Type B pancreatic cell (in vitro differentiated cells): ENCODE results near the gene ILDR2. TPM values are rescaled to one million over a fixed set of nuclear protein-coding genes. Genes with fewer than 3 reads are reported as not detected.
A peak's percentile ranks its signal among the peaks of the same experiment; 100 is the strongest.

ENCODE experiments used
- DNase-seq: peaks from one replicate; pipeline ENCODE4 v3.0.0; 2021; ENCODE audit warnings: mixed read lengths; ENCODE audit not compliant: unreplicated experiment; ENCODE audit errors: extremely low spot score
- H3K27ac Mint-ChIP-seq: 2 replicates; pipeline ENCODE4 v1.8.0; 2021; ENCODE audit warnings: mild to moderate bottlenecking, mixed read lengths
- H3K27me3 Mint-ChIP-seq: 2 replicates; pipeline ENCODE4 v1.8.0; 2021; ENCODE audit warnings: mixed read lengths
- H3K36me3 Mint-ChIP-seq: 2 replicates; pipeline ENCODE4 v1.8.0; 2021; ENCODE audit warnings: mixed read lengths
- H3K4me1 Mint-ChIP-seq: one replicate; pipeline ENCODE4 v1.8.0; 2021; ENCODE audit warnings: mixed read lengths; ENCODE audit not compliant: unreplicated experiment
- H3K4me3 Mint-ChIP-seq: 2 replicates; pipeline ENCODE4 v1.8.0; 2021; ENCODE audit warnings: mild to moderate bottlenecking, mixed read lengths
- H3K9me3 Mint-ChIP-seq: 2 replicates; pipeline ENCODE4 v1.8.0; 2021; ENCODE audit warnings: mixed read lengths
- long read RNA-seq: library from polyadenylated mRNA; unstranded; transcript quantifications from one replicate; pipeline ENCODE4 v2.0.0, GENCODE V29; 2020
- total RNA-seq: library from RNA; stranded (reverse); gene quantifications from 2 replicates; pipeline ENCODE4 v1.2.1, GENCODE V29; 2021; ENCODE audit warnings: low replicate concordance
- TF ChIP-seq, protein P1 (sequence below): fragments of 200-600 bp; sonication (generic); conservative IDR thresholded peaks from 2 replicates; pipeline ENCODE4 v1.5.0; 2021; ENCODE audit warnings: antibody characterized with exemption, mild to moderate bottlenecking

The ILDR2 gene, protein sequence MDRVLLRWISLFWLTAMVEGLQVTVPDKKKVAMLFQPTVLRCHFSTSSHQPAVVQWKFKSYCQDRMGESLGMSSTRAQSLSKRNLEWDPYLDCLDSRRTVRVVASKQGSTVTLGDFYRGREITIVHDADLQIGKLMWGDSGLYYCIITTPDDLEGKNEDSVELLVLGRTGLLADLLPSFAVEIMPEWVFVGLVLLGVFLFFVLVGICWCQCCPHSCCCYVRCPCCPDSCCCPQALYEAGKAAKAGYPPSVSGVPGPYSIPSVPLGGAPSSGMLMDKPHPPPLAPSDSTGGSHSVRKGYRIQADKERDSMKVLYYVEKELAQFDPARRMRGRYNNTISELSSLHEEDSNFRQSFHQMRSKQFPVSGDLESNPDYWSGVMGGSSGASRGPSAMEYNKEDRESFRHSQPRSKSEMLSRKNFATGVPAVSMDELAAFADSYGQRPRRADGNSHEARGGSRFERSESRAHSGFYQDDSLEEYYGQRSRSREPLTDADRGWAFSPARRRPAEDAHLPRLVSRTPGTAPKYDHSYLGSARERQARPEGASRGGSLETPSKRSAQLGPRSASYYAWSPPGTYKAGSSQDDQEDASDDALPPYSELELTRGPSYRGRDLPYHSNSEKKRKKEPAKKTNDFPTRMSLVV
- total RNA-seq, result 0.24 and 48.7 TPM in 2 replicates
- long read RNA-seq, result 0 reads

DNA sequence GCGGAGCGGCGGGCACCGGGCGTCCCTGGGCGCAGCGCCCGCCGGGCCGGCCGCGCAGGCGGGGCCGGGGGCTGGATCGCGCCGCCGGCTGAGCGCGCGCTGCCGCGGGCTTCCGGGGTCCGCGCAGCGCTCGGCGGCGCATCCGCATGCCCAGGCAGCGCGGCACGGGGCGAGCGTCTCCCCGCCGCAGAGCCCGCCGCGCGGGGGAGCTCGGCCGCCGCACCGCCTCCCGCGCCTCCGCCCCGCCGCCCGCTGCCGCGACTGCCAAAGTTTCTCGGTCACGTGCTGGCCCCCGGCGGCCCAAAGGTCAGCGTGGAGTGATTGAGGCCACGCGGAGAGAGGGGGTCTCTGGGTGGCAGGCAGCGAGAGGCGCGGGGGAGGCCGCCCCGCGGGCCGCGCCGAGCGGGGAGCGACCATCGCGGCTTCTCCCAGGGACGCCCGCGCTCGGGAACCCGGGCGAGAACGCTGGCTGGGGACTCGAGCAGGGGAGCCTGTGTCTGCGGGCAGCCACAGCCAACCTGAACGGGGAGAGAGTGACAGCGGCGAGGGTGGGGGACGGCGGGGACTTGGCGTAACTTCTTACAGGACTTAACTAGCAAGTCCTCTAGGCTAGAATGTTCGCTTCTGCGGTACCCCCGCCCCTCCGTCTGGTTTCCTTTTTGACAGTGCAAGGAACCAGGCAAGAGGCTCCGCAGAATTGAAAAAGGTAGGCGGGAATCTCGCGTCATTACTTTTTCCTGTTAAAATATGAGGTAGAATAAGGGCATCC, at the start of gene ILDR2:
TSS of gene ILDR2 (minus strand) at position 180 of the 769 bp plus-strand sequence. CDS start 272 bp downstream, outside the sequence.
- TF ChIP-seq, protein P1, sequence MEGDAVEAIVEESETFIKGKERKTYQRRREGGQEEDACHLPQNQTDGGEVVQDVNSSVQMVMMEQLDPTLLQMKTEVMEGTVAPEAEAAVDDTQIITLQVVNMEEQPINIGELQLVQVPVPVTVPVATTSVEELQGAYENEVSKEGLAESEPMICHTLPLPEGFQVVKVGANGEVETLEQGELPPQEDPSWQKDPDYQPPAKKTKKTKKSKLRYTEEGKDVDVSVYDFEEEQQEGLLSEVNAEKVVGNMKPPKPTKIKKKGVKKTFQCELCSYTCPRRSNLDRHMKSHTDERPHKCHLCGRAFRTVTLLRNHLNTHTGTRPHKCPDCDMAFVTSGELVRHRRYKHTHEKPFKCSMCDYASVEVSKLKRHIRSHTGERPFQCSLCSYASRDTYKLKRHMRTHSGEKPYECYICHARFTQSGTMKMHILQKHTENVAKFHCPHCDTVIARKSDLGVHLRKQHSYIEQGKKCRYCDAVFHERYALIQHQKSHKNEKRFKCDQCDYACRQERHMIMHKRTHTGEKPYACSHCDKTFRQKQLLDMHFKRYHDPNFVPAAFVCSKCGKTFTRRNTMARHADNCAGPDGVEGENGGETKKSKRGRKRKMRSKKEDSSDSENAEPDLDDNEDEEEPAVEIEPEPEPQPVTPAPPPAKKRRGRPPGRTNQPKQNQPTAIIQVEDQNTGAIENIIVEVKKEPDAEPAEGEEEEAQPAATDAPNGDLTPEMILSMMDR, result no peak
- Mint-ChIP-seq H3K27me3 (peaks cover 83% of the 10 kb centered on the region), H3K27ac (peak within 1 kb of the TSS; percentile 19), H3K4me3 (peak within 1 kb of the TSS; percentile 84), H3K9me3 (no peaks in the 10 kb centered on the region), H3K4me1 (peaks cover 5% of the 10 kb centered on the region), H3K36me3 (no peaks in the 10 kb centered on the region)
- DNase-seq, result no peak

DNA sequence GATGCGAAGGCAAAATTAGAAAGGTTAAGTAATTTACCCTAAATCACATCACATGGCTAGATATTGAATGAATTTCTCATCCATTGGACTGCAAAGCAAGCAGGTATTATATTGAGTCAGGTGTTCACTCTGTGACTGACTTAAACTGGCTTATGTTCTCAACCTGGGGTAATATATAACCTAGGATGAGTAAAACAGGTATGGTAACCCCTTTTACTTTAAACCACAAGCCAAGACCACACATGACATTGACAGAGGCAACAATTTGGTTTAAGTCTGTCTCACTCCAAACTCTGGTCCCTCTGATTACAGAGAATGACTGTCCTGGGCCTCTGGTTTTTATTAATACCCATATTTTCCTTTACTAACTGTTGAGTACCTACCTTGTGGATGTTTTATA, 47.0 kb upstream of the ILDR2 start:
- H3K4me1 Mint-ChIP-seq, result no peaks in the 10 kb centered on the region
- H3K36me3 Mint-ChIP-seq, result no peaks in the 10 kb centered on the region
- no peak overlapping the region for H3K27ac Mint-ChIP-seq
- H3K9me3 Mint-ChIP-seq, result no peaks in the 10 kb centered on the region
- no peak for DNase-seq
- TF ChIP-seq, protein P1, result no peak
- H3K4me3 Mint-ChIP-seq, result no peak overlapping the region
- H3K27me3 Mint-ChIP-seq, result peaks cover 5% of the 10 kb centered on the region

DNA sequence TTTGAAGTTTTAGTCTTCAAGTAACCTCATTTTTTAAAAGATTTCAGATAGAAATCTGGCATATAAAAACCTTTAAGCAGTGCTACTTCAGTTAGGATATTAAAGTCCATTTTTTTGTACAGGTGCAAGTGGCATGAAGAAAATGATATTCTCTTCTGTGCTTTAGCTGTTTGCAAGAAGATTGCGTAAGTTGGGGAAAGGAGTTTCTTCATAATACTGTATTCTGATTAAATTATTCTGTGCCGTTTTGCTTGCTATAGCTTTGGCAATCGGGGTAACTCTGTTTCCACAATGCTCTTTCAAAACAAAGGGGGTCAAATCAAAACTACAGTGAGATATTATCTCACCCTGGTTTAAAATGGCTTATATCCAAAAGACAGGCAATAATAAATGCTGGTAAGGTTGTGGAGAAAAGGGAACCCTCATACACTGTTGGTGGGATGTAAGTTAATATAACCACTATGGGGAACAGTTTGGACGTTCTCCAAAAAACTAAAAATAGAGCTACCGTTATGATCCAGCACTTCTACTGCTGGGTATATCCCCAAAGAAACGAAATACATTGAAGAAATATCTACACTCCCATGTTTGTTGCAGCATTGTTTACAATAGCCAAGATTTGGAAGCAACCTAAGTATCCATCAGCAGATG, 40.9 kb upstream of the ILDR2 start:
- Mint-ChIP-seq H3K4me3 (no peak overlapping the region), H3K9me3 (no peaks in the 10 kb centered on the region), H3K27ac (no peak overlapping the region), H3K36me3 (no peaks in the 10 kb centered on the region), H3K27me3 (peaks cover 20% of the 10 kb centered on the region), H3K4me1 (no peaks in the 10 kb centered on the region)
- no peak for DNase-seq
- TF ChIP-seq, protein P1, result no peak

DNA sequence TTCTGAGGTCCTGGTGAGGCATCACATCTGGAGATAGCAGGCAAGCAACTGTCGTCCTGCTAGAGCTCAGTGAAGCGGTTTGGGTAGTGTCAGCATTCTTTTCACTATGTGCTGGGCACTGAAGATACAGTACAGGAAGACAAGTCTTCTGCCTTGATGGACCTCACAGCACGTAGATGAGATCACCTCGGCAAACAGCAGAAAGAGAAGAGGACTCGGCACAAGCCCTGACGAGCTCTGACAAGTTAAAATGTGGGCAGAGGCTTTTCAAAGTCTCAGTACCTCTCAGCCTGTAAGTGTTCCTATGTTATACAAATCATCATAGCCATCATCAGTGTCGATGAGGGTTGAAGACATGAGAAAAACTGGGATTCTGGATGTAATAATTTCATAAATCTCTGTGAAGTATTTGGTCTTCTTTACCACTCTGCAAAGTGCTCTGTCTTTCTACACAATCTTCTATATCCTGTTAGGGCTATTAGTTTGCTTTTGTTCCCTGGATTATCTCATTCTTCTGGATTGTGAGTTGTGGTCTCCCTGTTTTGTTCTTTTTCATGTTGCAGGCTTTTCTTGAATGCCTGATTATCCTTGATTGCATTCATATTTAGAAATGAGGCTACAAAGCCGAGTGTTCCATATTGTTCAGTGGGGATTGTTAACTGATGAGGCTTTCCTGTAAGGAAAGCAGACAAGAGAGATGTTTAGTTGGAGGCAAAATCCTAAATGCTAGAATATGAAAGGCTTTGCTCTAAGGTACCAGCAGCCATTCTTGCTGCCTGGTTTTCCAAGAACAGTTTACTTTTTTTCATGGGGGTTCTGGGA, 38.0 kb upstream of the ILDR2 start:
- DNase-seq, result no peak
- Mint-ChIP-seq H3K4me1 (no peaks in the 10 kb centered on the region), H3K27ac (no peak overlapping the region), H3K27me3 (peaks cover 29% of the 10 kb centered on the region), H3K9me3 (peaks cover 5% of the 10 kb centered on the region), H3K36me3 (no peaks in the 10 kb centered on the region), H3K4me3 (no peak overlapping the region)
- TF ChIP-seq, protein P1, result no peak
